ENCODE measurements around the gene LRRC4C. TPM values are rescaled to one million over a fixed set of nuclear protein-coding genes. Genes with fewer than 3 reads are reported as not detected.
A peak's percentile ranks its signal among the peaks of the same experiment; 100 is the strongest.

Gene LRRC4C
- total RNA-seq, 1 donor from 2014 or later, result 5.5 TPM

DNA sequence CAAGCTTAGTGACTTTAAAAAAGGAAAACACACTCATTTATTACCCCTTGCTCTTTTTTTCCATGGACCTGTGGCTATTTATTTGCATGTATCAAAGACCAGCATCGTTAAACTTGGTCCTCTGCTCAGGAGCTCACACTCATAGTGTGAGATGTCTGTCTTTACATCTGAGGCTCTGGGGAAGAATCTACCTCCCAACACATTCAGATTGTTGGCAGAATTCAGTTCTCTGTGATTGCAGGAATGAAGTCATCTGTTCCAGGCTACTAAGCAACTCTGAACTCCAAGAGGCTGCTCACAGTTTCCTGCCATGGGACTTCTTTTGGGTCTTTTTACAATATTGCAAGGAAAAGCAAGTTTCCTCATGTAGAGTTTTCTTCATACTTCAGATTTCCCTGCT, 138.8 kb downstream of the LRRC4C start:
- Mint-ChIP-seq H3K4me3 (no peak overlapping the region), H3K4me1 (peaks cover 21% of the 10 kb centered on the region), H3K27me3 (ENCODE audit: low read depth) (no peaks in the 10 kb centered on the region), H3K36me3 (ENCODE audit: low read depth) (peaks cover 2% of the 10 kb centered on the region), H3K9me3 (peaks cover 2% of the 10 kb centered on the region), H3K27ac (ENCODE audit: unreplicated experiment) (peak overlapping the region; percentile 79)
- TF ChIP-seq, protein P1, sequence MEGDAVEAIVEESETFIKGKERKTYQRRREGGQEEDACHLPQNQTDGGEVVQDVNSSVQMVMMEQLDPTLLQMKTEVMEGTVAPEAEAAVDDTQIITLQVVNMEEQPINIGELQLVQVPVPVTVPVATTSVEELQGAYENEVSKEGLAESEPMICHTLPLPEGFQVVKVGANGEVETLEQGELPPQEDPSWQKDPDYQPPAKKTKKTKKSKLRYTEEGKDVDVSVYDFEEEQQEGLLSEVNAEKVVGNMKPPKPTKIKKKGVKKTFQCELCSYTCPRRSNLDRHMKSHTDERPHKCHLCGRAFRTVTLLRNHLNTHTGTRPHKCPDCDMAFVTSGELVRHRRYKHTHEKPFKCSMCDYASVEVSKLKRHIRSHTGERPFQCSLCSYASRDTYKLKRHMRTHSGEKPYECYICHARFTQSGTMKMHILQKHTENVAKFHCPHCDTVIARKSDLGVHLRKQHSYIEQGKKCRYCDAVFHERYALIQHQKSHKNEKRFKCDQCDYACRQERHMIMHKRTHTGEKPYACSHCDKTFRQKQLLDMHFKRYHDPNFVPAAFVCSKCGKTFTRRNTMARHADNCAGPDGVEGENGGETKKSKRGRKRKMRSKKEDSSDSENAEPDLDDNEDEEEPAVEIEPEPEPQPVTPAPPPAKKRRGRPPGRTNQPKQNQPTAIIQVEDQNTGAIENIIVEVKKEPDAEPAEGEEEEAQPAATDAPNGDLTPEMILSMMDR (conservative IDR thresholded peaks at IDR 0.05), result no peak
- no peak for DNase-seq (ENCODE audit: low read depth, low spot score)

GRCh38 chr11:41320238-41320637, 139.2 kb downstream of the LRRC4C start:
- no peaks in the 10 kb centered on the region for H3K27me3 Mint-ChIP-seq (ENCODE audit: low read depth)
- TF ChIP-seq, protein P1 (conservative IDR thresholded peaks at IDR 0.05), result no peak
- H3K4me1 Mint-ChIP-seq, result peaks cover 21% of the 10 kb centered on the region
- peaks cover 2% of the 10 kb centered on the region for H3K36me3 Mint-ChIP-seq (ENCODE audit: low read depth)
- no peak overlapping the region for H3K4me3 Mint-ChIP-seq
- DNase-seq (ENCODE audit: low read depth, low spot score), result no peak
- peak overlapping the region; percentile 79 for H3K27ac Mint-ChIP-seq (ENCODE audit: unreplicated experiment)
- H3K9me3 Mint-ChIP-seq, result peaks cover 5% of the 10 kb centered on the region

DNA sequence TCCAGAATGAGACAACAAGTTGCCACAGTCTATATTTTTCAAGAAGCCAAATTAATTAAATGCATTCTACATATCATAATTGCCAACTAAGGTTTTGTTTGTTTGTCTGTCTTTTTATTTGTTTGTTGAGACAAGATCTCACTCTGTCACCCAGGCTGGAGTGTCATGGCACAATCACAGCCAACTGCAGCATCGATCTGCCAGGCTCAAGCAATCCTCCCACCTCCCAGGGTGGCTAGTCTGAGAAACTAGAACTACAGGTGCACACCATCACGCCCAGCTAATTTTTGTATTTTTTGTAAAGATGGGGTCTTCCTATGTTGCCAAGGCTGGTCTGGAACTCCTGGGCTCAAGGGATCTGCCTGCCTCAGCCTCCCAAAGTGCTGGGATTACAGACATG, 140.0 kb downstream of the LRRC4C start:
- no peak for DNase-seq (ENCODE audit: low read depth, low spot score)
- Mint-ChIP-seq H3K4me1 (peaks cover 21% of the 10 kb centered on the region), H3K4me3 (no peak overlapping the region), H3K27me3 (ENCODE audit: low read depth) (no peaks in the 10 kb centered on the region), H3K9me3 (peaks cover 7% of the 10 kb centered on the region), H3K27ac (ENCODE audit: unreplicated experiment) (no peak overlapping the region), H3K36me3 (ENCODE audit: low read depth) (peaks cover 2% of the 10 kb centered on the region)
- TF ChIP-seq, protein P1 (conservative IDR thresholded peaks at IDR 0.05), result no peak

- no peak for DNase-seq (ENCODE audit: low read depth, low spot score)
- Mint-ChIP-seq H3K9me3 (peaks cover 7% of the 10 kb centered on the region), H3K27me3 (ENCODE audit: low read depth) (no peaks in the 10 kb centered on the region), H3K4me1 (peaks cover 21% of the 10 kb centered on the region), H3K27ac (ENCODE audit: unreplicated experiment) (peak overlapping the region; percentile 45), H3K36me3 (ENCODE audit: low read depth) (peaks cover 2% of the 10 kb centered on the region), H3K4me3 (no peak overlapping the region)
- TF ChIP-seq, protein P1 (conservative IDR thresholded peaks at IDR 0.05), result no peak
These were observed 142.7 kb downstream of the LRRC4C start for GRCh38 chr11:41316751-41317150.

DNA sequence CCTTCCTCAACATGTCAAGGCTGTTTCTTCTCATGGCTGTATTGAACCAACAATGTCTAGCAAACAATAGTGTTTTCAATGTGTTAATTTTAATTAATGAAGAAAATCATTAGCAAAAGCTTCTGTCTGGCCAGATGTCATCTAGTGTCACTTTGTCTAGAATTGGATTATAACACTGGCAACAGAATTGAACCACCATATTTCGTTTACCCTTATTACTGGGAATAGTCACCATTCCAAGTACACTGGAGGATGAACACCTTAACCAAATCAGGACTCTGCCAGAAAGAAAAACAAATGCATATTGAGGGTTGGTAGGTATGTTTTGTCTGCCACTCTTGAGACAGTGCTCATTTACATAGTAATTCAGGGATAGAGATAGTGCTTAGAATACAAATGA, 146.2 kb downstream of the LRRC4C start:
- H3K9me3 Mint-ChIP-seq, result peaks cover 5% of the 10 kb centered on the region
- no peaks in the 10 kb centered on the region for H3K27me3 Mint-ChIP-seq (ENCODE audit: low read depth)
- no peak for DNase-seq (ENCODE audit: low read depth, low spot score)
- H3K36me3 Mint-ChIP-seq (ENCODE audit: low read depth), result no peaks in the 10 kb centered on the region
- TF ChIP-seq, protein P1 (conservative IDR thresholded peaks at IDR 0.05), result no peak
- H3K4me1 Mint-ChIP-seq, result peaks cover 32% of the 10 kb centered on the region
- H3K4me3 Mint-ChIP-seq, result no peak overlapping the region
- no peak overlapping the region for H3K27ac Mint-ChIP-seq (ENCODE audit: unreplicated experiment)

DNA sequence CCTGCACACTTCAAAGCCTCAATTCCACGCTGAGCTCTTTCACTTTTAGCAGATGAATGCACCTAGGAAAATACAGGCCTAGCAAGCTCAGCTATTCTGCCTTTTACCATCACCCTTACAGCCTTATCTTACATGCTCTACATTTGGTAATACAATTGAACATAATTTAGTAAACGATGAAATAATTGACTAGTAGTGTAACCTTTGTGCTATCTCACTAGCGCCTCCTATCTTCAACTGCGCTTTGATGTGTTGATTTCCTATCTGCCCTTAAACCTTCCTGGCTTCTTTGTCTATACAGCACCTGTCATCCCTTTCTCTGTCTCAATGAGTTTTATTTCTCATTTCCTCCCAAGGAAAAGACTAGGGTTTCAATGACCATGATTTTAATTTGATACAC, 149.7 kb downstream of the LRRC4C start:
- Mint-ChIP-seq H3K36me3 (ENCODE audit: low read depth) (peaks cover 4% of the 10 kb centered on the region), H3K27ac (ENCODE audit: unreplicated experiment) (no peak overlapping the region), H3K4me1 (peaks cover 50% of the 10 kb centered on the region), H3K9me3 (no peaks in the 10 kb centered on the region), H3K27me3 (ENCODE audit: low read depth) (no peaks in the 10 kb centered on the region), H3K4me3 (no peak overlapping the region)
- TF ChIP-seq, protein P1 (conservative IDR thresholded peaks at IDR 0.05), result peak; percentile 38
- DNase-seq (ENCODE audit: low read depth, low spot score), result no peak

Data from neural crest cell (in vitro differentiated cells).